Measurements from ENCODE around the gene PDE1A.
"Not testable (repeated sequence)": the region's sequence is repeated elsewhere in the genome, so short reads cannot be mapped to it uniquely, and the experiment has no call there.

PDE1A gene

GRCh38 chr2:182406221-182406620 is 20.6 kb downstream of the PDE1A start:
- no peak overlapping the region for H3K4me3 Mint-ChIP-seq
- no peak overlapping the region for H3K27ac Mint-ChIP-seq
- H3K4me1 Mint-ChIP-seq, result no peaks in the 10 kb centered on the region
- TF ChIP-seq CTCF (IDR thresholded peaks at IDR 0.05), result no peak
- no peaks in the 10 kb centered on the region for H3K9me3 Mint-ChIP-seq
- no peaks in the 10 kb centered on the region for H3K27me3 Mint-ChIP-seq (ENCODE audit: low read depth, poor library complexity)
- no peak for DNase-seq
- no peaks in the 10 kb centered on the region for H3K36me3 Mint-ChIP-seq (ENCODE audit: low read depth)

GRCh38 chr2:182404975-182405561 is 21.8 kb downstream of the PDE1A start:
- no peak for DNase-seq
- Mint-ChIP-seq H3K4me3 (no peak overlapping the region), H3K27ac (no peak overlapping the region), H3K9me3 (no peaks in the 10 kb centered on the region), H3K4me1 (no peaks in the 10 kb centered on the region), H3K27me3 (ENCODE audit: low read depth, poor library complexity) (no peaks in the 10 kb centered on the region), H3K36me3 (ENCODE audit: low read depth) (no peaks in the 10 kb centered on the region)
- TF ChIP-seq CTCF (IDR thresholded peaks at IDR 0.05), result no peak

GRCh38 chr2:182404092-182404491 is 22.7 kb downstream of the PDE1A start:
- no peak for DNase-seq
- TF ChIP-seq CTCF (IDR thresholded peaks at IDR 0.05), result no peak
- no peak overlapping the region for H3K4me3 Mint-ChIP-seq
- H3K27me3 Mint-ChIP-seq (ENCODE audit: low read depth, poor library complexity), result no peaks in the 10 kb centered on the region
- no peaks in the 10 kb centered on the region for H3K4me1 Mint-ChIP-seq
- no peak overlapping the region for H3K27ac Mint-ChIP-seq
- no peaks in the 10 kb centered on the region for H3K9me3 Mint-ChIP-seq
- H3K36me3 Mint-ChIP-seq (ENCODE audit: low read depth), result no peaks in the 10 kb centered on the region

GRCh38 chr2:182393270-182393760 is 33.5 kb downstream of the PDE1A start:
- Mint-ChIP-seq H3K27ac (no peak overlapping the region), H3K9me3 (no peaks in the 10 kb centered on the region), H3K27me3 (ENCODE audit: low read depth, poor library complexity) (no peaks in the 10 kb centered on the region), H3K36me3 (ENCODE audit: low read depth) (no peaks in the 10 kb centered on the region), H3K4me3 (no peak overlapping the region), H3K4me1 (no peaks in the 10 kb centered on the region)
- no peak for DNase-seq
- TF ChIP-seq CTCF (IDR thresholded peaks at IDR 0.05), result no peak

GRCh38 chr2:182391443-182391842 is 35.4 kb downstream of the PDE1A start:
- DNase-seq, result no peak
- Mint-ChIP-seq H3K4me3 (no peak overlapping the region), H3K36me3 (ENCODE audit: low read depth) (no peaks in the 10 kb centered on the region), H3K4me1 (no peaks in the 10 kb centered on the region), H3K27me3 (ENCODE audit: low read depth, poor library complexity) (no peaks in the 10 kb centered on the region), H3K9me3 (peaks cover 6% of the 10 kb centered on the region), H3K27ac (no peak overlapping the region)
- TF ChIP-seq CTCF (IDR thresholded peaks at IDR 0.05), result no peak

GRCh38 chr2:182386267-182386880 is 40.5 kb downstream of the PDE1A start:
- not testable (repeated sequence) for DNase-seq; H3K36me3 Mint-ChIP-seq (ENCODE audit: low read depth); H3K4me3 Mint-ChIP-seq; H3K27me3 Mint-ChIP-seq (ENCODE audit: low read depth, poor library complexity); H3K4me1 Mint-ChIP-seq; H3K27ac Mint-ChIP-seq
- H3K9me3 Mint-ChIP-seq, result peaks cover 29% of the 10 kb centered on the region
